Measurements from ENCODE around the gene TBC1D22A. TPM values are rescaled to one million over a fixed set of nuclear protein-coding genes. Genes with fewer than 3 reads are reported as not detected.

TBC1D22A gene
- total RNA-seq, 1 experiment from 2014 or later, result 32.6 TPM

- CTCF ChIA-PET, result no interaction called here
Measured at GRCh38 chr22:47051441-47052071, 289.1 kb downstream of the TBC1D22A start.

GRCh38 chr22:47052236-47053012, 290.0 kb downstream of the TBC1D22A start:
- DNase-seq, result no peak
- no peak overlapping the region for H3K4me3 Mint-ChIP-seq (ENCODE audit: unreplicated experiment)
- no peaks in the 10 kb centered on the region for H3K27me3 Mint-ChIP-seq (ENCODE audit: insufficient read depth, unreplicated experiment)
- no peaks in the 10 kb centered on the region for H3K4me1 Mint-ChIP-seq (ENCODE audit: low read depth, unreplicated experiment)
- intact Hi-C loops (cut with micrococcal nuclease; ENCODE audit: unreplicated experiment), result no loop called here
- no peaks in the 10 kb centered on the region for H3K9me3 ChIP-seq
- CTCF ChIA-PET, result no interaction called here
- no peak overlapping the region for H3K4me3 ChIP-seq (ENCODE audit: low read depth, low read length)
- H3K36me3 ChIP-seq (ENCODE audit: control insufficient read depth, insufficient read depth, low read length), result no peaks in the 10 kb centered on the region
- peaks cover 9% of the 10 kb centered on the region for H3K36me3 Mint-ChIP-seq (ENCODE audit: insufficient read depth, unreplicated experiment)
- no TSS peak for BruUV-seq (replicated peaks)
- H3K4me1 ChIP-seq, result no peaks in the 10 kb centered on the region
- POLR2A ChIA-PET, result no interaction called here
- no peak overlapping the region for H3K27ac Mint-ChIP-seq (ENCODE audit: unreplicated experiment)
- TF ChIP-seq, protein P1, sequence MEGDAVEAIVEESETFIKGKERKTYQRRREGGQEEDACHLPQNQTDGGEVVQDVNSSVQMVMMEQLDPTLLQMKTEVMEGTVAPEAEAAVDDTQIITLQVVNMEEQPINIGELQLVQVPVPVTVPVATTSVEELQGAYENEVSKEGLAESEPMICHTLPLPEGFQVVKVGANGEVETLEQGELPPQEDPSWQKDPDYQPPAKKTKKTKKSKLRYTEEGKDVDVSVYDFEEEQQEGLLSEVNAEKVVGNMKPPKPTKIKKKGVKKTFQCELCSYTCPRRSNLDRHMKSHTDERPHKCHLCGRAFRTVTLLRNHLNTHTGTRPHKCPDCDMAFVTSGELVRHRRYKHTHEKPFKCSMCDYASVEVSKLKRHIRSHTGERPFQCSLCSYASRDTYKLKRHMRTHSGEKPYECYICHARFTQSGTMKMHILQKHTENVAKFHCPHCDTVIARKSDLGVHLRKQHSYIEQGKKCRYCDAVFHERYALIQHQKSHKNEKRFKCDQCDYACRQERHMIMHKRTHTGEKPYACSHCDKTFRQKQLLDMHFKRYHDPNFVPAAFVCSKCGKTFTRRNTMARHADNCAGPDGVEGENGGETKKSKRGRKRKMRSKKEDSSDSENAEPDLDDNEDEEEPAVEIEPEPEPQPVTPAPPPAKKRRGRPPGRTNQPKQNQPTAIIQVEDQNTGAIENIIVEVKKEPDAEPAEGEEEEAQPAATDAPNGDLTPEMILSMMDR (IDR thresholded peaks at IDR 0.05; ENCODE audit: insufficient read depth in 1 of 2, low read depth in 1 of 2, low read length in 1 of 2, severe bottlenecking in 1 of 2, unreplicated experiment in 1 of 2), result no peak
- no peaks in the 10 kb centered on the region for H3K9me3 Mint-ChIP-seq (ENCODE audit: unreplicated experiment)
- H3K27me3 ChIP-seq (replicated peaks; ENCODE audit: control insufficient read depth, insufficient read depth, low read length), result no peaks in the 10 kb centered on the region

More at GRCh38 chr22:47051441-47052071, 289.1 kb downstream of the TBC1D22A start:
- no TSS peak for BruUV-seq (replicated peaks)
- Mint-ChIP-seq H3K27ac (ENCODE audit: unreplicated experiment) (no peak overlapping the region), H3K9me3 (ENCODE audit: unreplicated experiment) (no peaks in the 10 kb centered on the region), H3K36me3 (ENCODE audit: insufficient read depth, unreplicated experiment) (peaks cover 5% of the 10 kb centered on the region), H3K4me3 (ENCODE audit: unreplicated experiment) (no peak overlapping the region), H3K4me1 (ENCODE audit: low read depth, unreplicated experiment) (no peaks in the 10 kb centered on the region), H3K27me3 (ENCODE audit: insufficient read depth, unreplicated experiment) (no peaks in the 10 kb centered on the region)
- Histone ChIP-seq H3K4me3 (ENCODE audit: low read depth, low read length) (no peak overlapping the region), H3K4me1 (no peaks in the 10 kb centered on the region), H3K27me3 (replicated peaks; ENCODE audit: control insufficient read depth, insufficient read depth, low read length) (no peaks in the 10 kb centered on the region), H3K36me3 (ENCODE audit: control insufficient read depth, insufficient read depth, low read length) (no peaks in the 10 kb centered on the region), H3K9me3 (no peaks in the 10 kb centered on the region)
- intact Hi-C loops (cut with micrococcal nuclease; ENCODE audit: unreplicated experiment), result no loop called here
- TF ChIP-seq, protein P1 (IDR thresholded peaks at IDR 0.05; ENCODE audit: insufficient read depth in 1 of 2, low read depth in 1 of 2, low read length in 1 of 2, severe bottlenecking in 1 of 2, unreplicated experiment in 1 of 2), result no peak
- POLR2A ChIA-PET, result no interaction called here
- DNase-seq, result no peak

DNA sequence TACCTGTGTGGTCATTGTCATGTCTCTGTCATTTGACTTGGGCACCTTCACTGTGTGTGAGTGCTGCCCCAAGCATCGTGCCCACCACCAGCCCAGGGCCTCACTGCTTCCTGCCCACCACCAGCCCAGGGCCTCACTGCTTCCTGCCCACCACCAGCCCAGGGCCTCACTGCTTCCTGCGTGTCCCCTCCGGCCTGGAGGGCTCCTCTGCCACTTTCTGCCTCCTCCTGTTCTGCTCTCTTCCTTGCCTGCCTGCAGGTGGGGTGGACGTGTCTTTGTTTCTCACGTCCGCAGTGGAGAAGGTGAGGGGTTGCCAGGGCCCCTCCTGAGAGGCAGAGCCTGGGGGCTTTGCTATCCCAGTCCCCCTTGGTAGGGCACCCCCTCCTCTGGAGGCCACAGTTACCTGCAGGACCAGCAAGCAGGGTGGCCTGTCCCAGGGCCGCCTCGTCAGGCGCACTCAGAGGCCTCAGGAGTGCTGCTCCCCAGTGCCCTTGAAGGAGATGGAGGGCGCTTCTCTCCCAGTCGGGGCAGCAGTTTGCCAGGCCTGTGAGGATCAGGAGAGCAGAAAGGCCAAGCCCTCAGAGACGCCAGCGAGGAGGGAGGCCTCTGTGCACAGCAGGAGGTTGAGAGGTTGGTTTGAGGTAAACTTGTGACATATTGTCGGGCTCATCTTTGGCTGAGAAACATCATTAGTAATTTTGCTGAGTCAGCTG, 290.7 kb downstream of the TBC1D22A start:
- BruUV-seq (replicated peaks), result no TSS peak
- intact Hi-C loops (cut with micrococcal nuclease; ENCODE audit: unreplicated experiment), result no loop called here
- ChIA-PET CTCF (no interaction called here), POLR2A (no interaction called here)
- TF ChIP-seq, protein P1 (IDR thresholded peaks at IDR 0.05; ENCODE audit: insufficient read depth in 1 of 2, low read depth in 1 of 2, low read length in 1 of 2, severe bottlenecking in 1 of 2, unreplicated experiment in 1 of 2), result no peak
- Mint-ChIP-seq H3K27me3 (ENCODE audit: insufficient read depth, unreplicated experiment) (no peaks in the 10 kb centered on the region), H3K4me3 (ENCODE audit: unreplicated experiment) (no peak overlapping the region), H3K27ac (ENCODE audit: unreplicated experiment) (no peak overlapping the region), H3K9me3 (ENCODE audit: unreplicated experiment) (no peaks in the 10 kb centered on the region), H3K4me1 (ENCODE audit: low read depth, unreplicated experiment) (no peaks in the 10 kb centered on the region), H3K36me3 (ENCODE audit: insufficient read depth, unreplicated experiment) (peaks cover 9% of the 10 kb centered on the region)
- Histone ChIP-seq H3K9me3 (no peaks in the 10 kb centered on the region), H3K4me3 (ENCODE audit: low read depth, low read length) (no peak overlapping the region), H3K4me1 (no peaks in the 10 kb centered on the region), H3K36me3 (ENCODE audit: control insufficient read depth, insufficient read depth, low read length) (no peaks in the 10 kb centered on the region), H3K27me3 (replicated peaks; ENCODE audit: control insufficient read depth, insufficient read depth, low read length) (no peaks in the 10 kb centered on the region)
- no peak for DNase-seq
